ENCODE results near the gene VAV2. TPM values are rescaled to one million over a fixed set of nuclear protein-coding genes. Genes with fewer than 3 reads are reported as not detected.

The VAV2 gene
- total RNA-seq, 3 donors from 2014 or later (not counting 1 experiment from before 2014, with no cell fraction given), result 3.9 to 5.1 (median 4.8) TPM

DNA sequence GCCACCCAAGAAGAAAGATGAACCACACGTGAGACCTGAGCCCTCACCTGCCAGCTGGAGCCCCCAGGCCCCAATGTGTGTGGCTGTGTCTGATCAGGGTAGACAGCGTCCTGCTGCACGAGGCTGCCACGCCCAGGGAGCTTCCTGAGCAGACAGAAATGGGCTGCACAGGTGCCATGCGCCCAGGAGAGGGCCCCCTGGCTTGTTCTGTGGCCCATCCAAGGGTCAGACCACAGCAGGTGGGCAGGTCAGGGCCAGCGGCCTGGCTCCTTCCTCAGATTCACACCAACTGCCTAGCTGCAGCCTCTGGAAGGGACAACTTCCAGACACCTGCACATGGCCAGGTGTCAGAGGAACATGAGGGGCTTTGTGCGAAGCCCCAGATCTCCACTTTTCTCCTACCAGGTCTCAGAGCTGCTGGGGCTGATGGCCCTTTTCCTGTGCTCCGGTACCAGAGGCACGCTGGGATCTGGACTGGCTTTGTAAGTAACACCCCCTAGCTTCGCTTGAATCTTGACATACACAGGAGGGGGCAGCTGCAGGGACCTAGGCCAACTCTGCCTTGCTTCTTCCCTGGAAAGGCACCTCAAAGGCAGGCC lies 264.7 kb downstream of the VAV2 start:
- H3K4me1 ChIP-seq (ENCODE audit: control insufficient read depth, insufficient read depth, low read length), result peaks cover 9% of the 10 kb centered on the region
- intact Hi-C loops (cut with micrococcal nuclease), result no loop called here
- H3K27ac ChIP-seq (ENCODE audit: low read length), result no peak overlapping the region
- H3K4me3 ChIP-seq (ENCODE audit: low read length), result no peak overlapping the region
- H3K36me3 ChIP-seq (ENCODE audit: control insufficient read depth, insufficient read depth, low read length), result no peaks in the 10 kb centered on the region
- no peak for TF ChIP-seq CTCF (IDR thresholded peaks at IDR 0.05)
- Mint-ChIP-seq H3K27ac (peak overlapping the region in 1 of 2 donors; percentile 10), H3K4me1 (peaks cover 5 to 10% of the 10 kb centered on the region in 2 donors), H3K27me3 (ENCODE audit: low read depth in 2 of 2) (peaks cover 0 to 7% of the 10 kb centered on the region in 2 donors), H3K9me3 (no peaks in the 10 kb centered on the region), H3K4me3 (no peak overlapping the region), H3K36me3 (no peaks in the 10 kb centered on the region)
- WGBS (ENCODE audit: insufficient coverage), result 50% methylated on average over 10 of the region's 10 CpGs
- no peaks in the 10 kb centered on the region for H3K27me3 ChIP-seq (ENCODE audit: control insufficient read depth, insufficient read depth, low read length)
- DNase-seq (no peak), ATAC-seq (peak in 1 of 3 donors; percentile 29)
- no peaks in the 10 kb centered on the region for H3K9me3 ChIP-seq (ENCODE audit: control insufficient read depth, insufficient read depth, low read length)

- no peaks in the 10 kb centered on the region for H3K9me3 Mint-ChIP-seq
- Histone ChIP-seq H3K9me3 (ENCODE audit: control insufficient read depth, insufficient read depth, low read length) (no peaks in the 10 kb centered on the region), H3K4me1 (ENCODE audit: control insufficient read depth, insufficient read depth, low read length) (peaks cover 9% of the 10 kb centered on the region), H3K4me3 (ENCODE audit: low read length) (no peak overlapping the region), H3K27me3 (ENCODE audit: control insufficient read depth, insufficient read depth, low read length) (no peaks in the 10 kb centered on the region), H3K36me3 (ENCODE audit: control insufficient read depth, insufficient read depth, low read length) (no peaks in the 10 kb centered on the region), H3K27ac (ENCODE audit: low read length) (no peak overlapping the region)
- intact Hi-C loops (cut with micrococcal nuclease), result no loop called here
- peaks cover 0 to 7% of the 10 kb centered on the region in 2 donors for H3K27me3 Mint-ChIP-seq (ENCODE audit: low read depth in 2 of 2)
- H3K4me3 Mint-ChIP-seq, result no peak overlapping the region
- WGBS (ENCODE audit: insufficient coverage), result 44% methylated on average over 14 of the region's 14 CpGs
- ATAC-seq (peak in 2 of 3 donors; percentile 35 to 38), DNase-seq (peak; percentile 14 to 80)
- no peaks in the 10 kb centered on the region for H3K36me3 Mint-ChIP-seq
- no peak for TF ChIP-seq CTCF (IDR thresholded peaks at IDR 0.05)
- H3K4me1 Mint-ChIP-seq, result peaks cover 5 to 10% of the 10 kb centered on the region in 2 donors
- peak overlapping the region in 1 of 2 donors; percentile 10 for H3K27ac Mint-ChIP-seq
Measured at GRCh38 chr9:133726401-133727276, 265.5 kb downstream of the VAV2 start.

DNA sequence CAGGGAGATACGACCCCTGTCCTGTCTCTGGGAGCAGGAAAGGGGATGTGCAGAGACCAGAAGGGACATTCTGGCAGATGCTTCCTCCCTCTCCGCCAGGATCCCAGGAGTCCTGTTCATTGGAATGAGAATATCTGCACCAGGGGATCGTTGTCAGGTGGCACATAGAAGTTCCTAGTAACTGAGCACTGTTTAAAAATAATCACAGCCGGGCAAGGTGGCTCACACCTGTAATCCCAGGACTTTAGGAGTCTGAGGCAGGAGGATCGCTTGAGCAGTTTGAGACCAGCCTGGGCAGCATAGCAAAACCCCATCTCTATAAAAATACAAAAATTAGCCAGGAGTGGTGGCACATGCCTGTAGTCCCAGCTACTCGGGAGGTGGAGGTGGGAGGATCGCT lies 266.2 kb downstream of the VAV2 start:
- Histone ChIP-seq H3K4me3 (ENCODE audit: low read length) (no peak overlapping the region), H3K27me3 (ENCODE audit: control insufficient read depth, insufficient read depth, low read length) (no peaks in the 10 kb centered on the region), H3K9me3 (ENCODE audit: control insufficient read depth, insufficient read depth, low read length) (no peaks in the 10 kb centered on the region), H3K4me1 (ENCODE audit: control insufficient read depth, insufficient read depth, low read length) (peaks cover 9% of the 10 kb centered on the region), H3K36me3 (ENCODE audit: control insufficient read depth, insufficient read depth, low read length) (no peaks in the 10 kb centered on the region), H3K27ac (ENCODE audit: low read length) (no peak overlapping the region)
- DNase-seq, result peak in 1 of 2 donors; percentile 2
- intact Hi-C loops (cut with micrococcal nuclease), result no loop called here
- Mint-ChIP-seq H3K9me3 (no peaks in the 10 kb centered on the region), H3K4me3 (no peak overlapping the region), H3K27me3 (ENCODE audit: low read depth in 2 of 2) (peaks cover 0 to 7% of the 10 kb centered on the region in 2 donors), H3K36me3 (no peaks in the 10 kb centered on the region), H3K27ac (no peak overlapping the region), H3K4me1 (peaks cover 5 to 10% of the 10 kb centered on the region in 2 donors)
- no peak for ATAC-seq
- WGBS (ENCODE audit: insufficient coverage), result 80% methylated on average over 5 of the region's 7 CpGs
- no peak for TF ChIP-seq CTCF (IDR thresholded peaks at IDR 0.05)
